HCT116 (cell line): Measurements from ENCODE around the gene SDE2. TPM values are rescaled to one million over a fixed set of nuclear protein-coding genes. Genes with fewer than 3 reads are reported as not detected.

Experiments
- ATAC-seq: fragments of 200-7000 bp; cut with Tn5 transposase; 2 replicates; pipeline ENCODE4 v1.9.1; 2020; ENCODE audit warnings: mild to moderate bottlenecking, moderate library complexity
- BruUV-seq: library from RNA; stranded (reverse); fragments of 400-500 nt; replicated peaks from 2 replicates; lab custom pipeline; 2021; lab: Mats Ljungman, UMichigan
- CTCF ChIA-PET: fragments of 300-600 bp; sonication (Branson Sonifier 250); formaldehyde crosslinking; loops from one replicate; lab custom pipeline; 2021; ENCODE audit warnings: antibody characterized with exemption; lab: Charles Lee
- POLR2A ChIA-PET: fragments of 300-600, 350-600 bp; sonication (Branson Sonifier 250); formaldehyde crosslinking; loops from one replicate; lab custom pipeline; 2021; ENCODE audit warnings: antibody characterized with exemption; lab: Charles Lee
- RAD21 ChIA-PET, 2 experiments: fragments of 300-600 bp; sonication (Branson Sonifier 250); formaldehyde crosslinking; loops; one replicate each; lab custom pipeline; 2023; ENCODE audit warnings: low total read pairs in 2 of 2; ENCODE audit not compliant: uncharacterized antibody in 2 of 2, unreplicated experiment in 2 of 2, low non-redundant PET in 1 of 2; lab: Charles Lee
- DNase-seq: peaks from one replicate; pipeline ENCODE4 v3.0.0-alpha.2; 2010; ENCODE audit warnings: low read depth, low spot score
- H2AFZ ChIP-seq: fragments of 200-600 bp; shearing (Covaris generic), sonication (generic); 2 replicates; pipeline ENCODE4 v1.6.1; 2017; ENCODE audit warnings: low read depth, mixed run types, mixed read lengths, antibody characterized with exemption, low read length; ENCODE audit not compliant: poor library complexity, severe bottlenecking
- H3K27ac ChIP-seq: 2 replicates; pipeline ENCODE4 v1.5.1; 2012; ENCODE audit warnings: low read depth, low read length
- H3K27me3 ChIP-seq: fragments of 200-600 bp; sonication (generic); 2 replicates; pipeline ENCODE4 v1.6.1; 2016; ENCODE audit warnings: mixed run types, low read length, mixed read lengths; ENCODE audit not compliant: insufficient read depth
- H3K36me3 ChIP-seq, 2 experiments: fragments of 200-500 bp in 1 of 2; fragments of 200-600 bp in 1 of 2; sonication (Bioruptor generic) in 1 of 2; sonication (generic) in 1 of 2; 2 replicates each; pipeline versions ENCODE4 v1.5.1 to v1.6.1; 2014 to 2016; ENCODE audit warnings: low read length in 2 of 2, inconsistent platforms in 1 of 2, mixed read lengths in 1 of 2, mixed run types in 1 of 2; ENCODE audit not compliant: insufficient read depth in 2 of 2, control insufficient read depth in 1 of 2
- H3K4me1 ChIP-seq, 2 experiments: fragments of 200-600 bp in 1 of 2; sonication (generic) in 1 of 2; 2 replicates each; pipeline versions ENCODE4 v1.5.1 to v1.6.1; 2012 to 2017; ENCODE audit warnings: low read length in 2 of 2, inconsistent platforms in 1 of 2, mild to moderate bottlenecking in 1 of 2, mixed read lengths in 1 of 2, mixed run types in 1 of 2, moderate library complexity in 1 of 2; ENCODE audit not compliant: insufficient read depth in 2 of 2, control insufficient read depth in 1 of 2
- H3K4me2 ChIP-seq: fragments of 200-600 bp; sonication (generic); 2 replicates; pipeline ENCODE4 v1.6.1; 2017; ENCODE audit warnings: mixed run types, low read length, mixed read lengths
- H3K4me3 ChIP-seq, 2 experiments: fragments of 200-600 bp in 1 of 2; sonication (generic) in 1 of 2; replicated peaks in 1 of 2; 2 replicates each; pipeline ENCODE4 v1.5.1; 2011 to 2016; ENCODE audit warnings: low read length in 2 of 2, control low read depth in 1 of 2, low read depth in 1 of 2, mild to moderate bottlenecking in 1 of 2, mixed read lengths in 1 of 2, mixed run types in 1 of 2
- H3K79me2 ChIP-seq: fragments of 200-600 bp; sonication (generic); 2 replicates; pipeline ENCODE4 v1.6.1; 2017; ENCODE audit warnings: mild to moderate bottlenecking, mixed run types, low read length, moderate library complexity, mixed read lengths; ENCODE audit not compliant: insufficient read depth
- H3K9ac ChIP-seq: fragments of 200-600 bp; sonication (generic); 2 replicates; pipeline ENCODE4 v1.6.1; 2016; ENCODE audit warnings: low read length, mixed read lengths
- H3K9me2 ChIP-seq: fragments of 200-600 bp; sonication (generic), shearing (Covaris generic); 2 replicates; pipeline ENCODE4 v1.6.1; 2017; ENCODE audit warnings: mixed run types, mild to moderate bottlenecking, moderate library complexity; ENCODE audit not compliant: insufficient read depth
- H3K9me3 ChIP-seq, 2 experiments: fragments of 200-500 bp in 1 of 2; fragments of 200-600 bp in 1 of 2; sonication (Bioruptor generic) in 1 of 2; sonication (generic) in 1 of 2; 2 replicates each; pipeline ENCODE4 v1.6.1; 2014 to 2017; ENCODE audit warnings: low read length in 2 of 2, mixed read lengths in 2 of 2, inconsistent platforms in 1 of 2, low read depth in 1 of 2, mild to moderate bottlenecking in 1 of 2, mixed run types in 1 of 2, moderate library complexity in 1 of 2; ENCODE audit not compliant: control insufficient read depth in 1 of 2, insufficient read depth in 1 of 2
- H4K20me1 ChIP-seq: fragments of 200-600 bp; sonication (generic), shearing (Covaris generic); 2 replicates; pipeline ENCODE4 v1.6.1; 2017; ENCODE audit warnings: mixed run types, mild to moderate bottlenecking, moderate library complexity; ENCODE audit not compliant: insufficient read depth
- ATF3 ChIP-seq: IDR thresholded peaks from 2 replicates; pipeline ENCODE4 v1.6.1; 2012
- CBX3 ChIP-seq: IDR thresholded peaks from 2 replicates; pipeline ENCODE4 v1.6.1; 2012; ENCODE audit warnings: low read depth
- EGR1 ChIP-seq: IDR thresholded peaks from 2 replicates; pipeline ENCODE4 v1.6.1; 2012; ENCODE audit warnings: low read depth
- ELF1 ChIP-seq: IDR thresholded peaks from 2 replicates; pipeline ENCODE4 v1.6.1; 2012; ENCODE audit warnings: low read depth, borderline replicate concordance
- EZH2 ChIP-seq: fragments of 200-600 bp; sonication (generic); IDR thresholded peaks from 2 replicates; pipeline ENCODE4 v1.6.1; 2017; ENCODE audit warnings: antibody characterized with exemption, mixed run types
- EZH2phosphoT487 ChIP-seq: fragments of 200-600 bp; IDR thresholded peaks from 2 replicates; pipeline ENCODE4 v1.6.1; 2018; ENCODE audit warnings: antibody characterized with exemption, borderline replicate concordance
- JUND ChIP-seq: IDR thresholded peaks from 2 replicates; pipeline ENCODE4 v1.6.1; 2012
- MAX ChIP-seq: IDR thresholded peaks from 2 replicates; pipeline ENCODE4 v1.6.1; 2012
- POLR2A ChIP-seq: IDR thresholded peaks from 2 replicates; pipeline ENCODE4 v1.7.0; 2011; ENCODE audit warnings: borderline replicate concordance; ENCODE audit not compliant: insufficient read depth, insufficient read length; ENCODE audit errors: extremely low read depth
- POLR2AphosphoS5 ChIP-seq: IDR thresholded peaks from 2 replicates; pipeline ENCODE4 v1.6.1; 2011; ENCODE audit warnings: mild to moderate bottlenecking, low read depth, low read length, moderate library complexity
- RAD21 ChIP-seq: IDR thresholded peaks from 2 replicates; pipeline ENCODE4 v1.6.1; 2012; ENCODE audit warnings: low read depth, mild to moderate bottlenecking
- SIN3A ChIP-seq: IDR thresholded peaks from 2 replicates; pipeline ENCODE4 v1.6.1; 2012; ENCODE audit warnings: low read depth
- TCF7L2 ChIP-seq: IDR thresholded peaks from 2 replicates; pipeline ENCODE4 v1.7.0; 2011; ENCODE audit warnings: borderline replicate concordance, inconsistent platforms; ENCODE audit not compliant: insufficient read depth, insufficient read length; ENCODE audit errors: extremely low read depth
- YY1 ChIP-seq: IDR thresholded peaks from 2 replicates; pipeline ENCODE4 v1.6.1; 2011; ENCODE audit warnings: low read length, low read depth, moderate library complexity, mild to moderate bottlenecking; ENCODE audit not compliant: insufficient replicate concordance; ENCODE audit errors: extremely low read depth
- ZBTB33 ChIP-seq: IDR thresholded peaks from 2 replicates; pipeline ENCODE4 v1.6.1; 2011; ENCODE audit warnings: mild to moderate bottlenecking, low read length, moderate library complexity; ENCODE audit not compliant: insufficient replicate concordance; ENCODE audit errors: extremely low read depth
- ZFX ChIP-seq: fragments of 450-650 bp; IDR thresholded peaks from 2 replicates; pipeline ENCODE4 v1.6.1; 2017
- intact Hi-C: fragments of 100-400 bp; cut with micrococcal nuclease; formaldehyde crosslinking; loops from 2 replicates; pipeline ENCODE4 v1.10.0; 2022
- total RNA-seq: library from RNA; stranded (reverse); gene quantifications from one replicate; pipeline ENCODE4 v1.2.1, GENCODE V29; 2021; ENCODE audit not compliant: unreplicated experiment

SDE2 gene
- total RNA-seq, 1 experiment from 2014 or later: 22.5 TPM

GRCh38 chr1:226033991-226034390 is 34.8 kb upstream of the SDE2 start:
- no peaks in the 10 kb centered on the region for H3K4me1 ChIP-seq
- H3K9me3 ChIP-seq: no peaks in the 10 kb centered on the region
- ATAC-seq: no peak
- BruUV-seq: no TSS peak
- no peak overlapping the region for H3K4me3 ChIP-seq
- RAD21 ChIA-PET: interaction anchor here in 1 of 2 experiments (0.7 kb wide), 1 partner anchor 11 kb away, joined by 4 read pairs; no protein-coding TSS in a partner anchor
- TF ChIP-seq YY1 (no peak), ELF1 (no peak), SIN3A (no peak), MAX (no peak), ZFX (no peak), RAD21 (no peak), POLR2A (no peak), EZH2 (no peak), TCF7L2 (no peak), EGR1 (no peak), ATF3 (no peak)
- TF ChIP-seq, all 23 proteins: peak for 0
- CTCF ChIA-PET: no interaction called here
- no peak overlapping the region for H3K4me2 ChIP-seq
- H2AFZ ChIP-seq: no peak overlapping the region
- no peak for DNase-seq
- no peak overlapping the region for H3K27ac ChIP-seq
- no peaks in the 10 kb centered on the region for H3K79me2 ChIP-seq
- intact Hi-C loops: no loop called here
- H4K20me1 ChIP-seq: no peaks in the 10 kb centered on the region
- POLR2A ChIA-PET: interaction anchor here (1.1 kb wide), 1 partner anchor 28 kb away, joined by 3 read pairs; no protein-coding TSS in a partner anchor
- H3K27me3 ChIP-seq: no peaks in the 10 kb centered on the region
- no peaks in the 10 kb centered on the region for H3K36me3 ChIP-seq
- H3K9me2 ChIP-seq: no peaks in the 10 kb centered on the region; the same call in 1 of the 2 replicates
- H3K9ac ChIP-seq: no peak overlapping the region

GRCh38 chr1:226033582-226033981 is 34.4 kb upstream of the SDE2 start:
- Histone ChIP-seq H3K36me3 (no peaks in the 10 kb centered on the region), H3K9ac (no peak overlapping the region), H3K27ac (no peak overlapping the region), H3K4me3 (no peak overlapping the region), H2AFZ (no peak overlapping the region), H3K4me1 (no peaks in the 10 kb centered on the region), H4K20me1 (no peaks in the 10 kb centered on the region), H3K27me3 (no peaks in the 10 kb centered on the region), H3K79me2 (no peaks in the 10 kb centered on the region), H3K9me2 (no peaks in the 10 kb centered on the region; the same call in 1 of the 2 replicates), H3K9me3 (no peaks in the 10 kb centered on the region), H3K4me2 (no peak overlapping the region)
- ChIA-PET RAD21 (interaction anchor here in 1 of 2 experiments (0.7 kb wide), 1 partner anchor 11 kb away, joined by 4 read pairs; no protein-coding TSS in a partner anchor), CTCF (no interaction called here), POLR2A (no interaction called here)
- no peak for DNase-seq
- TF ChIP-seq CBX3 (no peak), EZH2phosphoT487 (no peak), SIN3A (no peak), ZBTB33 (no peak), EZH2 (no peak), JUND (no peak), POLR2A (no peak), POLR2AphosphoS5 (no peak)
- no TSS peak for BruUV-seq
- ATAC-seq: no peak
- intact Hi-C loops: no loop called here
